Panc1 (cell line): ENCODE results near the gene HPCAL1. TPM values are rescaled to one million over a fixed set of nuclear protein-coding genes. Genes with fewer than 3 reads are reported as not detected.

Experiments
- ATAC-seq: fragments of 200-7000 bp; cut with Tn5 transposase; 2 replicates; pipeline ENCODE4 v1.9.1; 2020; ENCODE audit warnings: mild to moderate bottlenecking, moderate library complexity
- BruUV-seq: library from RNA; stranded (reverse); fragments of 400-500 nt; replicated peaks from 2 replicates; lab custom pipeline; 2021; lab: Mats Ljungman, UMichigan
- CTCF ChIA-PET: fragments of 300-600 bp; sonication (Branson Sonifier 250); formaldehyde crosslinking; loops from one replicate; lab custom pipeline; 2022; ENCODE audit warnings: antibody characterized with exemption; lab: Charles Lee
- POLR2A ChIA-PET: fragments of 300-600 bp; sonication (Branson Sonifier 250); formaldehyde crosslinking; loops from one replicate; lab custom pipeline; 2022; ENCODE audit warnings: antibody characterized with exemption; lab: Charles Lee
- DNase-seq: peaks from one replicate; pipeline ENCODE4 v3.0.0-alpha.2; 2010; ENCODE audit warnings: low read depth, low spot score
- H3K27ac ChIP-seq: 2 replicates; pipeline ENCODE4 v1.5.1; 2011; ENCODE audit warnings: mild to moderate bottlenecking, low read length, inconsistent platforms
- H3K27me3 ChIP-seq: fragments of 200-500 bp; sonication (Bioruptor generic); 2 replicates; pipeline ENCODE4 v1.6.0; 2014; ENCODE audit warnings: low read length, inconsistent platforms; ENCODE audit not compliant: control insufficient read depth, insufficient read depth
- H3K36me3 ChIP-seq: fragments of 200-500 bp; sonication (Bioruptor generic); 2 replicates; pipeline ENCODE4 v1.5.1; 2014; ENCODE audit warnings: inconsistent platforms, mild to moderate bottlenecking, low read length, moderate library complexity; ENCODE audit not compliant: control insufficient read depth, insufficient read depth
- H3K4me1 ChIP-seq: 2 replicates; pipeline ENCODE4 v1.5.1; 2011; ENCODE audit warnings: inconsistent platforms, mild to moderate bottlenecking, low read length, moderate library complexity; ENCODE audit not compliant: control insufficient read depth, insufficient read depth
- H3K4me3 ChIP-seq, 2 experiments: 2 replicates each; pipeline ENCODE4 v1.5.1; 2011 to 2012; ENCODE audit warnings: low read depth in 2 of 2, low read length in 2 of 2, mild to moderate bottlenecking in 2 of 2, inconsistent platforms in 1 of 2, moderate library complexity in 1 of 2
- H3K9me3 ChIP-seq: fragments of 200-500 bp; sonication (Bioruptor generic); 2 replicates; pipeline ENCODE4 v1.5.1; 2014; ENCODE audit warnings: low read depth, mild to moderate bottlenecking, inconsistent platforms, low read length, moderate library complexity; ENCODE audit not compliant: control insufficient read depth, insufficient read depth
- CTCF ChIP-seq: fragments of 450-650 bp; IDR thresholded peaks from 2 replicates; pipeline ENCODE4 v1.5.1; 2017; ENCODE audit warnings: mild to moderate bottlenecking
- POLR2AphosphoS5 ChIP-seq: IDR thresholded peaks from 2 replicates; pipeline ENCODE4 v1.6.1; 2012; ENCODE audit warnings: mild to moderate bottlenecking, low read depth, low read length, moderate library complexity
- REST ChIP-seq, 2 experiments: IDR thresholded peaks; 2 replicates each; pipeline ENCODE4 v1.6.1; 2011 to 2012; ENCODE audit warnings: low read depth in 2 of 2, control low read depth in 1 of 2, low read length in 1 of 2, mild to moderate bottlenecking in 1 of 2, moderate library complexity in 1 of 2; ENCODE audit not compliant: insufficient read depth in 1 of 2
- SIN3A ChIP-seq: IDR thresholded peaks from 2 replicates; pipeline ENCODE4 v1.6.1; 2012; ENCODE audit warnings: low read depth, mild to moderate bottlenecking, low read length, moderate library complexity, borderline replicate concordance; ENCODE audit not compliant: insufficient read depth
- TCF7L2 ChIP-seq: IDR thresholded peaks from 2 replicates; pipeline ENCODE4 v1.6.1; 2011; ENCODE audit warnings: mild to moderate bottlenecking, low read depth, low read length, inconsistent platforms
- in situ Hi-C: cut with HindIII; loops from 2 replicates; pipeline ENCODE4 v1.10.0; 2016; ENCODE audit warnings: low sequenced_read_pairs, low pct_unique_long_range_greater_than_20kb
- intact Hi-C: fragments of 100-400 bp; cut with micrococcal nuclease; formaldehyde crosslinking; loops from one replicate; pipeline ENCODE4 v1.10.0; 2022; ENCODE audit not compliant: unreplicated experiment
- total RNA-seq: library from RNA; stranded (reverse); gene quantifications from one replicate; pipeline ENCODE4 v1.2.1, GENCODE V29; 2021; ENCODE audit not compliant: unreplicated experiment

Gene HPCAL1
- total RNA-seq, 1 experiment from 2014 or later, result 234 TPM

DNA sequence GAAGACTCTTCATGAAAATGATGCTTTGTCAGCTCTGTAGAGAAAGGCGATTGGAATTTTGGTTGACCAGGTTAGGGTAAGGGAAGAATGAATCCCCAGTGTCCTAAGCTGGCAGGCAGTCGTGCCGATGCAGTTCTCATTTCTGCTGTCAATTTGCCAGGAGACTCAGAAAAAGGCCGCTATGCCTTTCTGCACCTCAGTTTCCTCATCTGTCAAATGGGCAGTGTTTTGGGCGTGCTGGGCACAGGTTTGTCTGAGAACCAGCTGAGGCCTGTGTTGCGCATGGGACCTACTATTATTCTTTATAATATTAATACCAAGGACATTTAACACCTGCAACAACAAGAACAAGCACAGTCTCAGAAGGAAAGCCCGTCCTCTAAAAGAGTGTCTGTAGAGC lies 50.3 kb downstream of the HPCAL1 start:
- Histone ChIP-seq H3K27ac (peak overlapping the region; percentile 49; the same call in 1 of the 2 replicates), H3K9me3 (no peaks in the 10 kb centered on the region), H3K27me3 (no peaks in the 10 kb centered on the region), H3K4me1 (peaks cover 54% of the 10 kb centered on the region), H3K4me3 (no peak overlapping the region), H3K36me3 (no peaks in the 10 kb centered on the region)
- ATAC-seq (no peak), DNase-seq (no peak)
- ChIA-PET POLR2A (no interaction called here), CTCF (no interaction called here)
- intact Hi-C loops (no loop called here), in situ Hi-C loops (no loop called here)
- TF ChIP-seq REST (IDR thresholded peaks at IDR 0.05; ENCODE audit: insufficient read depth in 1 of 2, low read depth in 2 of 2, low read length in 1 of 2) (no peak), CTCF (no peak), TCF7L2 (no peak), SIN3A (no peak), POLR2AphosphoS5 (no peak)
- no TSS peak for BruUV-seq

GRCh38 chr2:10353931-10354330 lies 51.2 kb downstream of the HPCAL1 start:
- CTCF ChIA-PET, result interaction anchor here (1.0 kb wide), 1 partner anchor 55 kb away, joined by 3 read pairs; no protein-coding TSS in a partner anchor
- Histone ChIP-seq H3K4me1 (peaks cover 47% of the 10 kb centered on the region), H3K27ac (no peak overlapping the region), H3K4me3 (no peak overlapping the region), H3K9me3 (no peaks in the 10 kb centered on the region), H3K27me3 (no peaks in the 10 kb centered on the region), H3K36me3 (no peaks in the 10 kb centered on the region)
- no TSS peak for BruUV-seq
- DNase-seq (no peak), ATAC-seq (no peak)
- in situ Hi-C loops (no loop called here), intact Hi-C loops (no loop called here)
- POLR2A ChIA-PET, result interaction anchor here (0.5 kb wide), 1 partner anchor 29 kb away, joined by 6 read pairs; no protein-coding TSS in a partner anchor
- no peak for TF ChIP-seq REST (IDR thresholded peaks at IDR 0.05; ENCODE audit: insufficient read depth in 1 of 2, low read depth in 2 of 2, low read length in 1 of 2)
- no peak for TF ChIP-seq POLR2AphosphoS5
- TF ChIP-seq SIN3A, result no peak
- TF ChIP-seq CTCF, result no peak
- TF ChIP-seq TCF7L2, result no peak
